ENCODE data around the gene MFSD2B. TPM values are rescaled to one million over a fixed set of nuclear protein-coding genes. Genes with fewer than 3 reads are reported as not detected.
"Not testable (repeated sequence)": the region's sequence is repeated elsewhere in the genome, so short reads cannot be mapped to it uniquely, and the experiment has no call there.

Gene MFSD2B
- total RNA-seq, 1 donor from 2014 or later, result 0.38 TPM

DNA sequence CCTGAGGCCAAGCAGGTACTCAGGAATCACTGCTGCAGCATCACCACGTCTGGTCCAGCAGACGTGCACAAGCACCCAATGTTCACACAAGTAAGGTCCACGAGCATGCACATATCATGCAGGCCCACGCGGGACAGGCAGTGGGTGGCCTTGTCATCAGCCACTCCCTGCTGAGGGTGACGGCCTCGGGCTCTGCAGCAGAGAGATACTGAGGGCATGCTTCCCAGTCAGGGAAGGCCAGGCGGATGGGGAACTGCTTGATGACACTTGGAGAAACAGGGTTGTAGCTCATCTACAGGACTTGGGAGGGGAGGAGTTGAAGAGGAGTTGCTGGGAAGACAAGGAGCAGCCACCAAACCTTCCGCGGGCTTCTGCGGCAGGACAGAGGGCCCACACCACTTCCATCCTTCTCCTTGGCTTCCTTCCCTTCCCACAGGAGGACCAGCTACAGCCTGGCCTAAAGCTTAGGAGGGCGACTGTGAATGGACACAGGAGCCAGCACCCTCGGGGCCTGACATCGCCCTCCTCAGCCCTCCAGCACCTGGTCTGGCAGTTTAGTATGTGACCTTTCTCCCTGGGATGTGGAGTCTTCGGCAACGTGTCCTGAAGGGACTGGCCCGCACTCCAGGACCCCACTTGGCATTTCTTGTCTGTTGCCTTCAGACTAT is 15.2 kb downstream of the MFSD2B start:
- H3K9me3 ChIP-seq, result no peaks in the 10 kb centered on the region
- intact Hi-C loops (cut with DNase I), result no loop called here
- DNase-seq, result no peak
- no peaks in the 10 kb centered on the region for H3K27me3 ChIP-seq (ENCODE audit: low read depth)
- TF ChIP-seq, protein P1, sequence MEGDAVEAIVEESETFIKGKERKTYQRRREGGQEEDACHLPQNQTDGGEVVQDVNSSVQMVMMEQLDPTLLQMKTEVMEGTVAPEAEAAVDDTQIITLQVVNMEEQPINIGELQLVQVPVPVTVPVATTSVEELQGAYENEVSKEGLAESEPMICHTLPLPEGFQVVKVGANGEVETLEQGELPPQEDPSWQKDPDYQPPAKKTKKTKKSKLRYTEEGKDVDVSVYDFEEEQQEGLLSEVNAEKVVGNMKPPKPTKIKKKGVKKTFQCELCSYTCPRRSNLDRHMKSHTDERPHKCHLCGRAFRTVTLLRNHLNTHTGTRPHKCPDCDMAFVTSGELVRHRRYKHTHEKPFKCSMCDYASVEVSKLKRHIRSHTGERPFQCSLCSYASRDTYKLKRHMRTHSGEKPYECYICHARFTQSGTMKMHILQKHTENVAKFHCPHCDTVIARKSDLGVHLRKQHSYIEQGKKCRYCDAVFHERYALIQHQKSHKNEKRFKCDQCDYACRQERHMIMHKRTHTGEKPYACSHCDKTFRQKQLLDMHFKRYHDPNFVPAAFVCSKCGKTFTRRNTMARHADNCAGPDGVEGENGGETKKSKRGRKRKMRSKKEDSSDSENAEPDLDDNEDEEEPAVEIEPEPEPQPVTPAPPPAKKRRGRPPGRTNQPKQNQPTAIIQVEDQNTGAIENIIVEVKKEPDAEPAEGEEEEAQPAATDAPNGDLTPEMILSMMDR (IDR thresholded peaks at IDR 0.05), result no peak
- no peaks in the 10 kb centered on the region for H3K4me1 ChIP-seq
- H3K4me3 ChIP-seq, result no peak overlapping the region
- no peak for ATAC-seq
- no peak overlapping the region for H3K27ac ChIP-seq
- peaks cover 41% of the 10 kb centered on the region for H3K36me3 ChIP-seq

- Histone ChIP-seq H3K36me3 (peaks cover 52% of the 10 kb centered on the region), H3K4me1 (no peaks in the 10 kb centered on the region), H3K27ac (no peak overlapping the region), H3K27me3 (ENCODE audit: low read depth) (no peaks in the 10 kb centered on the region), H3K4me3 (no peak overlapping the region), H3K9me3 (no peaks in the 10 kb centered on the region)
- ATAC-seq (no peak), DNase-seq (no peak)
- TF ChIP-seq, protein P1 (IDR thresholded peaks at IDR 0.05), result no peak
- intact Hi-C loops (cut with DNase I), result no loop called here
Observed at GRCh38 chr2:24026233-24026632, 16.3 kb downstream of the MFSD2B start.

DNA sequence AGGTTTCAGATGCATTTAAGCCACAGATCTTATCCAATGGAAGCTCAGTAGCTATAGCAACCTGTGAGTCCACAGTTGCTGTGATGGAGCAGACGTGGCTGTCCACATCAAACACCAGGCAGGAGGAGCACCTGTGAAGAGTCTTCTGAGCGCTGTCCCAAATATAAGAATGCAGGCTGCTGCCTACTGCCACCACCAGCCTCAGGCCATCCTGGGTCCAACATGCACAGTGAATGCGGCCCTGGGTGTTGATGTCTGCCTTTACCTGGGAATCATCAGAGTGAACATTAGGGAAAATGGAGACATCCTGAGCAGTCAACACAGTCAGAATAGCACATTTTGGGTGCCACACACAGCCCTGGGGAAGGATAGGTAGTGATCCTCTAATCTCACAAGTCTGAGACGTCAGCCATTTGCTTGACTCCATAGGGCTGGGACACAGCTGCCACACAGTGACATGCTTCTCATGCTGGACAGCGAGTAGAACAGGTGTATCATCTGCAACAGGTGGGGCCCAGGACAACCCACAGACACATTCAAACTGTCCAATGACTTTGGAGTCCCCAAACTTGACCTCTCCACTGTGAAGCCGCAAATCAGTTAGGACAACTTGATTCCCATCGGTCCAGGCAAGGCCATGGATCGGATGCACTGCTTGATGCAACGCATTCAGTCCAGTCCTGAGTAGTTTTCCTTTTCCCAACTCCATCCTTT is 29.1 kb downstream of the MFSD2B start:
- ATAC-seq, result no peak

GRCh38 chr2:24040511-24040910 is 30.6 kb downstream of the MFSD2B start:
- intact Hi-C loops (cut with DNase I), result no loop called here
- TF ChIP-seq, protein P1 (IDR thresholded peaks at IDR 0.05), result no peak
- H3K27ac ChIP-seq, result no peak overlapping the region
- H3K27me3 ChIP-seq (ENCODE audit: low read depth), result no peaks in the 10 kb centered on the region
- peaks cover 33% of the 10 kb centered on the region for H3K36me3 ChIP-seq
- DNase-seq (no peak), ATAC-seq (no peak)
- no peak overlapping the region for H3K4me3 ChIP-seq
- H3K4me1 ChIP-seq, result no peaks in the 10 kb centered on the region
- no peaks in the 10 kb centered on the region for H3K9me3 ChIP-seq

More for the DNA sequence above, 29.1 kb downstream of the MFSD2B start:
- H3K9me3 ChIP-seq, result no peaks in the 10 kb centered on the region
- H3K27me3 ChIP-seq (ENCODE audit: low read depth), result no peaks in the 10 kb centered on the region
- intact Hi-C loops (cut with DNase I), result no loop called here
- TF ChIP-seq, protein P1 (IDR thresholded peaks at IDR 0.05), result no peak
- no peaks in the 10 kb centered on the region for H3K4me1 ChIP-seq
- no peak for DNase-seq
- H3K27ac ChIP-seq, result no peak overlapping the region
- H3K4me3 ChIP-seq, result no peak overlapping the region
- H3K36me3 ChIP-seq, result peaks cover 33% of the 10 kb centered on the region

DNA sequence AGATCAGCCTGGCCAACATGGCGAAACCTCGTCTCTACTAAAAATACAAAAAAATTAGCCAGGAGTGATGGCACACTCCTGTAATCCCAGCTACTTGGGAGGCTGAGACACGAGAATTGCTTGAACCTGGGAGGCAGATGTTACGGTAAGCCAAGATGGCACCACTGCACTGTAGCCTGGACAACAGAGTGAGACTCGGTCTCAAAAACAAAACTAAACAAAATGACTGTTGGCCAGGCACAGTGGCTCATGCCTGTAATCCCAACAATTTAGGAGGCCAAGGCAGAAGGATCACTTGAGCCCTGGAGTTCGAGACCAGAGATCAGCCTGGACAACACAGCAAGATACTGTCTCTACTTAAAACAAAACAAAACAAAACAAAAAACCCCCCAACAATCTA is 33.2 kb downstream of the MFSD2B start:
- H3K27ac ChIP-seq; H3K9me3 ChIP-seq; DNase-seq; H3K4me3 ChIP-seq; intact Hi-C loops (cut with DNase I); ATAC-seq; H3K27me3 ChIP-seq (ENCODE audit: low read depth): not testable (repeated sequence)
- peaks cover 13% of the 10 kb centered on the region for H3K4me1 ChIP-seq
- H3K36me3 ChIP-seq, result peaks cover 15% of the 10 kb centered on the region

Data from lower lobe of right lung (tissue), 2 donors.